ENCODE data around the gene CDC42EP2.
A peak's percentile ranks its signal among the peaks of the same experiment; 100 is the strongest.
"Not testable (repeated sequence)": the region's sequence is repeated elsewhere in the genome, so short reads cannot be mapped to it uniquely, and the experiment has no call there.

The CDC42EP2 gene

GRCh38 chr11:65321828-65322485, 7.3 kb downstream of the CDC42EP2 start:
- DNase-seq: no peak

- DNase-seq: no peak
Observed at GRCh38 chr11:65323813-65324212, 9.1 kb downstream of the CDC42EP2 start.

GRCh38 chr11:65325435-65325834, 10.8 kb downstream of the CDC42EP2 start:
- no peak for DNase-seq

- DNase-seq: no peak
Observed at GRCh38 chr11:65327021-65327420, 12.4 kb downstream of the CDC42EP2 start.

- DNase-seq: no peak
Observed at GRCh38 chr11:65329478-65329877, 14.8 kb downstream of the CDC42EP2 start.

GRCh38 chr11:65329944-65330403, 15.3 kb downstream of the CDC42EP2 start:
- DNase-seq: peak; percentile 80 to 85

GRCh38 chr11:65330544-65330943, 15.9 kb downstream of the CDC42EP2 start:
- DNase-seq: no peak

GRCh38 chr11:65332591-65332990, 17.9 kb downstream of the CDC42EP2 start:
- DNase-seq: not testable (repeated sequence)

GRCh38 chr11:65334696-65335295, 20.1 kb downstream of the CDC42EP2 start:
- no peak for DNase-seq

GRCh38 chr11:65338676-65339075, 24.0 kb downstream of the CDC42EP2 start:
- DNase-seq: no peak

- no peak for DNase-seq
Observed at GRCh38 chr11:65340226-65340625, 25.6 kb downstream of the CDC42EP2 start.

GRCh38 chr11:65341856-65342255, 27.2 kb downstream of the CDC42EP2 start:
- no peak for DNase-seq

- DNase-seq: no peak
Observed at GRCh38 chr11:65351511-65351910, 36.8 kb downstream of the CDC42EP2 start.

- no peak for DNase-seq
Observed at GRCh38 chr11:65352783-65353182, 38.1 kb downstream of the CDC42EP2 start.

GRCh38 chr11:65353376-65353775, 38.7 kb downstream of the CDC42EP2 start:
- no peak for DNase-seq

- DNase-seq: no peak
Observed at GRCh38 chr11:65353900-65354264, 39.2 kb downstream of the CDC42EP2 start.

- peak; percentile 96 to 98 for DNase-seq
Observed at GRCh38 chr11:65354265-65355012, 39.8 kb downstream of the CDC42EP2 start, which contains the start of gene TIGD3. TIGD3 (plus strand) TSS chr11:65354751; CDS start chr11:65355809, 1,058 bp downstream.

- peak; percentile 50 to 65 for DNase-seq
Observed at GRCh38 chr11:65355013-65355775, 40.5 kb downstream of the CDC42EP2 start.

- no peak for DNase-seq
Observed at GRCh38 chr11:65355776-65356393, 41.2 kb downstream of the CDC42EP2 start.

- no peak for DNase-seq
Observed at GRCh38 chr11:65356394-65356972, 41.8 kb downstream of the CDC42EP2 start.

- DNase-seq: no peak
Observed at GRCh38 chr11:65357856-65358356, 43.2 kb downstream of the CDC42EP2 start.

Data from CD4-positive, alpha-beta T cell treated with Interferon alpha-2 for 1 hour (primary cell).